ENCODE results near the gene HLF.

Gene HLF, protein sequence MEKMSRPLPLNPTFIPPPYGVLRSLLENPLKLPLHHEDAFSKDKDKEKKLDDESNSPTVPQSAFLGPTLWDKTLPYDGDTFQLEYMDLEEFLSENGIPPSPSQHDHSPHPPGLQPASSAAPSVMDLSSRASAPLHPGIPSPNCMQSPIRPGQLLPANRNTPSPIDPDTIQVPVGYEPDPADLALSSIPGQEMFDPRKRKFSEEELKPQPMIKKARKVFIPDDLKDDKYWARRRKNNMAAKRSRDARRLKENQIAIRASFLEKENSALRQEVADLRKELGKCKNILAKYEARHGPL

GRCh38 chr17:55264645-55265298 lies at the start of gene HLF:
Gene HLF (plus strand): TSS chr17:55264960. CDS start chr17:55265485, 525 bp downstream.
- DNase-seq = peak in 1 of 2 experiments; percentile 38

DNA sequence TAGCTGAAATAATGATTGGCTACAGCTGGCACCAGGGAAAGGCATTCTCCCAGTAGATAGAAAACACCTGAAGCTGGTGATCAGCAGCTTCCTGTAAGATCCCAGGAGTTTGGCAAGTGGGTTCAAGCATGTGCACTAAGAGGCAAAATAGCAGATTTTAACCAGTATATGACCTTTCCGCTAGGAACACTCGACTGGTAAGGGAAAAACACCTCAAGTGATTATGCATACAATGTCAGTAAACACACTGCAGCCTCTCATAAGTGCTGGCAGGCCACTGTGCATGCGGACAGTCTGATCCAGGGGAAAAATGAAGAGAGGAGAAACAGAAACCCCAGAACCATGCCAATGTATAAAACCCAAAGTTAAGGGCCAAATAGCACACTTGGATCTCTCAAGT lies 49.0 kb upstream of the HLF start:
- no peak for DNase-seq

DNA sequence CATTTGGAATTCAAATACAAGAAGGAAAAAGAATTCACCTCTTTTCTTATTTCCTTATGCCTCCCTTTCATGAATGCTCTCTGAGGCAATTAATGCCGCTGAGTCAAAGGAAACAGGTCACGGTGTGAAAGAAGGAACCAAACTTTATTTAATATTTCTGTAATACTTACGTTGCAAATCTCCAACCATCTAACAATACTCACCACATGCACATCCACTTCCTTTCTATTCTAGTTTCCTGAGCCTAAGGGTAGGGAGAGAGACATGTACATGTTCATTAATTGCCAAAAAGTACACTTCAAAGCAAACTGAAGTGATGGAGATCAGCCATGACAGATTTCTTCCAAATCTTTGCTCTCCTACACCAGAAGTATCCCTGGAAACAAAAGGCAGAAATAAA lies 47.9 kb upstream of the HLF start:
- no peak for DNase-seq

DNA sequence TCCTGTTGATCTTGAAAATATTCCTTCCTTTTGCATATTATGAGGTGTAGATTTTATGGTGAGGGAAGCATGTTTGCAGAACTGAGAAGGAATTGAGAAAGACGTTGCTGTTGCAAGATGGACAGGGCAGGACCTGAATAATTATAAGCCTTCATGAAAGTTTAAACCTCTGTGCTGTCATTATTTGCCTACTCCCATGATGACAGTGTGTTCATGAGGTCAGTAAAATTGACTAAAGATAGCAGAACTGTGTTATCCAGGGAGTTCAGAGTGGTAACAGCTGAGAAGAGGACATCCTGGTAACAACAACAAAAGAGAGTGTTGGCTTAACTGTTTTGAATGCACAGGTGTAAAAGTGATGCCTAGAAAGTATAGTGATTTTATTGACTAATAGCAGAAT lies 45.3 kb upstream of the HLF start:
- no peak for DNase-seq

DNA sequence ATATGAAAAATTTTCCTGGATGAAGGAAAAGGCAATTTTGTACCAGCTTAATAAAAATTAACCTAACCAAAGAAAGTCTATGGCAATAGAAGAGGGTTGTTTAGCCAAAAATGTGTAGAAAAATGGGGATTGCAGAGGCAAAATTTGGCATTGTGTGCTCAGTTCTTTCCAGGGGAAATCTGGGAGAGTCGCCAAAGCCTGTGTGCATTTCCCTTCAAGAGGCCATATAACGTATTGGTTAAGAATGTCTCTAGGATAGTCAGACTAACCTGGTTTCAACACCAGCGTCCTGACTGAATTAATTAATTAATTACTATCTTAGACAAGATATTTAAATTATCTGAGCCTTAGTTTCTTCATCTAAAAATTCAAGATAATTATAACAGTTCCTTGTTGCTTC lies 44.8 kb upstream of the HLF start:
- no peak for DNase-seq

DNA sequence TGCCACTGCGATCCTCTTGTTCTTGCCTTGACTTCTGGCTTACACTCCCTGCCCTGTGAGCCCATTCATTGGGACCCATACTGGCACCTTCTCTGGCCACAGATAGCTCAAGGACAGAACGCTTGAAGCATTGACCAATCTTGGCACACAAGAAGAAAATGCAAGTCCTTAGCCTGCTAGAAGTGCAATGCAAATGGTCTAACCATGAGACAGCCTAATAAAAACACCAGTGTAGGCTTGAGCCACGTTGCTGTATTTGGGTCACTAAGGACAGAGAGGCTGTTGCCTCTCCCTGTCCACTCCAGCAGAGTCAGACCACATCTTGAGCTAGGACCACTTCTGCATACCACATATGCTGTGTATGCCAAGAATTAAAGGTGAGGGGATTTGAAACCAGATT lies 41.2 kb upstream of the HLF start:
- DNase-seq = no peak

DNA sequence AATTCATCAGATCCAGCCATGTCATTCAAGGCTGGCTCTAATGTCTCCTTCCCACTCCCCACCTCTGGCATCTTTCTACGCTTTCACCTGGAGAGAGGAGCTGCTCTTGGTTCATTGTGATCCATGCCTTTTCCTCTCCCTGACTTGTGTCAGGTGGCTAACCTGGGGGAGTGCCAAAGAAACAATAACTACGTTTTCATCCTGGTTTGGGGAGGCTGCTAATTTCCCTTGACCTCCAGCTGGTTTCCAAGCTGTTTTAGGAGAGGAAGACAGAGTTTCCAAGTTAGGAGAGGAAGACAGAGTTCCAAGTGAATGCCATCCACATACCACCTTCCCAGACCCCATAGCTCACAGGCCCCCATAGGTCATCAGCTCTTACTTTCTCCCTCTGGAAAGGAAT lies 40.0 kb upstream of the HLF start:
- DNase-seq = no peak

DNA sequence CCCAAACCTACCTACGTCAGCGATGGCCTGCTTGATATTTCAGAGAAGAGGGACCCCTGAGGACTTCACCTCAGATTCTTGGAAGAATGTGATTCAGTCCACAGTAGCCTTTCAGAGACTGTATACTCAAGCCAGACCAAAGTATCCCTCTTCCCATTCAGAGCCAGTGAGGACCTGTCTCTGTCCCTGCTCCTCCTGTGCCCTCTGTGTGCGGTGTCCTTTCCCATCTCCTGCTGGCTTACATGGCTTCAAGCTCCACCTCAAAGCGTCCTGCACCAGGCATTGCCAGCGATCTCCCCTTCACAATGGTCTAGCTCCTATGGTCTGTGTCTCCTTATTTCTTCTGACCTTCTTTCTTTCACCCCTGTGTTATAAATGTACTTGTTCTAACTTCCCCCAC lies 39.5 kb upstream of the HLF start:
- DNase-seq = no peak

DNA sequence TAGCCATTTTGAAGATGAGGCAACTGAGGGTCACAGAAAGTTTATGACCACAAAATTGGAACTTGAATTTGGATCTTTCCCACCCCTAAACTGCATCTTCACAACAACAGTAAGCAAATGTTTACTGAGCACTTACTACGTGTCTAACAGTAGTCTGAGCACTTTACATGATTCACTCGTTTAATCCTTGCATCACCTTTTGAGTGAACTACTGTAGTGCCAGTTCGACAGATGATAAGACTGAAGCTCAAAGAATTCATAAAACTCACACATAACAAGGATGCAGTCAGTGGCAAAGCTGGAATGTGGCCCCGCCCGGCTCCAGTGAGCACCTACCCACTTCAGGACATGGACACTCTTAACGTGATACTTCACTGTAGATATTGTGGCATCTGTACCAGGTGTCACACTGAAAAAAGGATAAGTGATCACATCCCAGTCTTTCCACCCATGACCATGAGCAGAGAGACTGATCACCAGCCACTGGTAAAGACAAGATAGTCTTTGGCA lies 36.0 kb upstream of the HLF start:
- DNase-seq = no peak

- no peak for DNase-seq
Observed at GRCh38 chr17:55229276-55229675, 35.5 kb upstream of the HLF start.

DNA sequence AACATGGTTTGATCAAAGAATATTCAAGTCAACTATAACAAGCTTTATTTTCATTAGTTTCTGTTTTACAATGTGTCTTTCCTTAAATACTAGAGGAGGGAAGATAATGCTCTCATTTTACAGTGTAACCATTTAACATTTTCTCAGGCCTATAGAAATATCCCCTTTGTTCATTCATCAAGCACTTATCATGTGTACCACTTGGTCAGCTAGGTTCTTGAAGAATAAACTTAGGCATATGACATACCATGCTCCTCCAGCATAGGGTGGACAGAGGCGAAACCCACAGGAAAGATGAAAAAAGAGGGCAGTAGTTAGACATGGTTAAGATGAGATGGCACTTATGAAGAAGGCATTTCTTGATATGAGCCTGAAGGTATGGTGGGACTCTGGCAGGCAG lies 34.0 kb upstream of the HLF start:
- DNase-seq = no peak

DNA sequence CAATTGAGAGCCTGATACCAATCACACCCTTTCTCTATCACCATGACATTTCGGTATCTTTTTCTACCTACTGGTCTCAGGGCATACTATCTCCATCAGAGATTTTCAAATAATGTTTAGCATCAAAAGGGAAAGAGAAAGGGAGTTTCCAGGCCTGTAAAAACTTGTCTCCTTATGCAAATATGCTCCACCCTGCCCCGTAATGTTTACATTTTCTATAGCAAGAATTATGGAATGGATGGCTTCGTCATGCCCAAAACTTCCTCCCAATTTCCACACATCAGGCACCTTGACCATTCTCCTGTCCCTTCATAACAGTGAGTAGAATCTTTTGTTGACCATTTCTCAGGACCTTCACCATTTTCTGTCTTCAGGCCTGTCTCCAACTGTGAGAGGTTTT lies 30.9 kb upstream of the HLF start:
- no peak for DNase-seq

- DNase-seq = no peak
Observed at GRCh38 chr17:55236316-55236715, 28.4 kb upstream of the HLF start.

DNA sequence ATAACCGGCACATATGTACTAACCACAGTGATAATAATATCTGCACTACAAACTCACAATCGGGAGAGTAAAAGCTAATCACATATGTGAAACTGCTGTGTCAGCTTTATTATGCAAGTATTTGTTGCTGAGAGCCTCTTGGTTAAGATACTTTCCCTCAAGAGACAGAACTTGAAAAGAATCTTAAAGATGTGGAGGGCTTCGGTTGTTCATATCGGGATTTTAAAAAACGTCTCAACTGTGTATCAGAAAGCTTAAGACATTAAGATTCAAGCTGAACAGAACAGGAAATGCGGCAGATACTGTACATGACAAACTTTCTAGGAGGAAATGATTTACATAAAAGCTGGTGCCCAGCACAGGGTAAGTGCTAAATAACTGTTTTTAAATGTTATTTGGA lies 27.5 kb upstream of the HLF start:
- DNase-seq = no peak

DNA sequence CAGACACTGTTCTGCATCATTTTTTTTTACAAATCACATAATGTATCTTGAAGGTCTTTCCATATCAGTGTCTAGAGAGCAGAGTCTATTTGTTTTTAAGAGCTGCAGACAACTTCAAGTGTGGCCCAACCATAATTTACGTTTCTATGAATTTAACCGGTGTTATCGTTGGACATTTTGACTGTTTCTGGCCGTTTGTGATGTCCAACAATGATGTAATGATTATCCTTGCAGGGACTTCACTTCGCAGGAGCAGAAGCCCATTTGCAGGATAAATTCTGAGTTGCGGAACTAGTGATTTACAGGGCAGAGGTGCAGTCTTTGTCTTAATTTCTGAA lies 26.9 kb upstream of the HLF start:
- DNase-seq = no peak

DNA sequence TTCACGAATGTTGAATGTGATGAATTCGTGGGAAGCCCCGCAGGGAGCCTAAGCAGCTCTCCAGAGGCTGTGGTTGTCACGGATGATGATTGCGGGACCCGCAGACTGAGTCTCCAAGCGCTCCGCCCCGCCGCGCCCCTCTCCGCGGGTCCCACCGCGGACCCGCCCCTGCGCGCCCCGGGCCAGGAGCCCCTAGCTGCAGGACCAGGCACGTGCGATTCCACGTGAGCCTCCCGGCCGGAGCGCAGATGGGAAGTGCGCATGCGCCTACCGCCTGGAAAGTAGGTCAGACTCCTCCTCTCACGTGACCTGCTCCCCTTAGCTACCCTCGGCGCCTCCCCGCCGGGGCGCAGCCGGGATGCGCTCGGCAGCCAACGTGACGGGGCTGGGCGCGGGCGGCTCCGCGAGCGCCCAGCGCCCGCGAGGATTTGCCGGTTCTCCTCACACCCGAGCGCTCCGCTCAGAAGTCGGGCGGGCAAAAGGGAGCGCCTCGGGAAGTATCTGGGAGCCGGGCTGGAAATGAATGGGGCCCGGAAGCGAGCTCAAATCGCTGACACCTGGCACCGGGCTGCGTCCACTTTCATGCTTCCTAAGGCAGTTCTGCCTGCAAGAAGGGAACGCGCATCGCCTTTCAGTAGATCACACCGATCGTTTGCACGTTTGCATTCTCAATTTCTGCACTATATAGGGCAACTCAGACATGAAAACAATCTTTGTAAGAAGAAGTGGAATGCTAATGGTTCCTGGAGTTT lies 26.4 kb upstream of the HLF start:
- DNase-seq = peak; percentile 71 to 84

DNA sequence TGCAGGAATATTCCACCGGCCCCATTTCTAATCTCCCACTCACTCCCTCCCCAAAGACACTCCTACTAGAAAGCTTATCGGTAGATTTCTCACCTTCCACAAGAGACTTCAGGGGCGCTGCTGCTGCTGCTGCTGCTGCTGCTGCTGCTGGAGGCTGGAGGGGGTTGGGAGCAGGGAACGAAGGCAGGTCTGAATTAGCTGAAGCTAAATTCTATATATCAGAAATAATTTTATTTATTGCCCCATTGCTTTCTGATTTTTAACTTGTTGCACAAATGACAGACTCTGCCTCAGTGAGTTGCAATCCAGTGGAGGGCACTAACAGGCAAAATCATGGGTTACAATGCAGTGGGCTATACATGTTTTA lies 25.8 kb upstream of the HLF start:
- DNase-seq = peak in 1 of 2 experiments; percentile 6

DNA sequence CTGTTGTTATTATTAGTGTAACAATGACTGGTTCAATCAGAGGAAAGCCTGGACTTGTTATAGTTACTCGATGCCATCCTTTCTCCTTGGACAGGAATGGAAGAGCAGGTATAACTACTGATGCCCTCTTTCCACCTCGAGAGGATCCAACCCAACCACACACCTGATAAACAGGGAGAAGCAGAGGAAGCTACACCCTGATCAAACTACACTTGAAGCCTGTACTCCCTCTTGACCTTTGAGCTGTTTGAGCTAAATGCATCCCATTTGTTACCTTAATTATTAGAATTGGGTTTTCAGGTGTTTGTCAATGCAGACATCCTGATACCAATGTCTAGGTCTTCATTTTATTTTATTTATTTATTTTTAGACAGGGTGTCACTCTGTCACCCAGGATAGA lies 23.7 kb upstream of the HLF start:
- DNase-seq = no peak

GRCh38 chr17:55242476-55242875 lies 22.3 kb upstream of the HLF start:
- no peak for DNase-seq

- no peak for DNase-seq
Observed at GRCh38 chr17:55245986-55246385, 18.8 kb upstream of the HLF start.

- DNase-seq = no peak
Observed at GRCh38 chr17:55246583-55246982, 18.2 kb upstream of the HLF start.

DNA sequence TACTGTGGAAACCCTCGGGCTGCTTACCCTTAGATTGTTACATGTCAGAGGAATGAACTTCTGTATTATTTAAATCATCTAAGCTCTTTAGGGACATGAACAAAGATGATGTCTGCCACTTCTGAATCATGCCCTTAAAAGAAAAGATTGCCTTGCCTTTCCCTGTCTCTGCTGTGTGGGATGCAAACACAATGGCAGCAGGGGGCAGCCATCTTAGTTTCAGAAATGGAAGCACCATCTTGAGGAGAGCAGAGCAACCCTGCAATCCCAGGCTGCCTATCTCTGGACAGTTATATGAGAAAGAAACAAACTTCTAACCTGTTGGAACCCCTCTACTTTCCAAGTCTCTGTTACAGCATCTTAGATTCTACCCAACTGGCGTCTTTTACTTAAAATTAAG lies 16.7 kb upstream of the HLF start:
- no peak for DNase-seq

GRCh38 chr17:55249861-55250260 lies 14.9 kb upstream of the HLF start:
- no peak for DNase-seq

- DNase-seq = no peak
Observed at GRCh38 chr17:55254375-55254774, 10.4 kb upstream of the HLF start.
